Measurements from ENCODE around the gene EPHA1.
A peak's percentile ranks its signal among the peaks of the same experiment; 100 is the strongest.

EPHA1 gene

GRCh38 chr7:143368387-143368786, 40.3 kb downstream of the EPHA1 start:
- no peak for DNase-seq

DNA sequence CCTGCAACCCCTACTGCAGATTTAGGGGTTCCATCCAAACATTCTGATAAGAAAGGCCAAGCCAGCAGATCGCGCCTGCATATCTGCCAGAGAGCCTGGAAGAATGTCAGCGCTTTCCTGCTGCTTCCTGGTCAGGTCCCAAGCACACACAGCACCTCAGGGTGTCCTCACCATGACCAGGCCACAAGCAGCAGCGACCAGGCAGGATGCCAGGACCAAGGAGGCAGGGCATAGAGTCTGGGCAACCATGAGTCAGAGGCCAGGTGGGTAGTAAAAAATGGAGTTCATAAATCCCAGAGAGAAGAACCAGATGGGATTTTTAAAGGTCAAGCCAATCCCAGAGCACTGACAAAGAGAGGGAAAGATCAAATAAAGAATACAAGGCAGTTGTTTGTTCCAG, 40.7 kb downstream of the EPHA1 start:
- no peak for DNase-seq

- DNase-seq, result no peak
Measured at GRCh38 chr7:143363016-143363937, 45.4 kb downstream of the EPHA1 start.

DNA sequence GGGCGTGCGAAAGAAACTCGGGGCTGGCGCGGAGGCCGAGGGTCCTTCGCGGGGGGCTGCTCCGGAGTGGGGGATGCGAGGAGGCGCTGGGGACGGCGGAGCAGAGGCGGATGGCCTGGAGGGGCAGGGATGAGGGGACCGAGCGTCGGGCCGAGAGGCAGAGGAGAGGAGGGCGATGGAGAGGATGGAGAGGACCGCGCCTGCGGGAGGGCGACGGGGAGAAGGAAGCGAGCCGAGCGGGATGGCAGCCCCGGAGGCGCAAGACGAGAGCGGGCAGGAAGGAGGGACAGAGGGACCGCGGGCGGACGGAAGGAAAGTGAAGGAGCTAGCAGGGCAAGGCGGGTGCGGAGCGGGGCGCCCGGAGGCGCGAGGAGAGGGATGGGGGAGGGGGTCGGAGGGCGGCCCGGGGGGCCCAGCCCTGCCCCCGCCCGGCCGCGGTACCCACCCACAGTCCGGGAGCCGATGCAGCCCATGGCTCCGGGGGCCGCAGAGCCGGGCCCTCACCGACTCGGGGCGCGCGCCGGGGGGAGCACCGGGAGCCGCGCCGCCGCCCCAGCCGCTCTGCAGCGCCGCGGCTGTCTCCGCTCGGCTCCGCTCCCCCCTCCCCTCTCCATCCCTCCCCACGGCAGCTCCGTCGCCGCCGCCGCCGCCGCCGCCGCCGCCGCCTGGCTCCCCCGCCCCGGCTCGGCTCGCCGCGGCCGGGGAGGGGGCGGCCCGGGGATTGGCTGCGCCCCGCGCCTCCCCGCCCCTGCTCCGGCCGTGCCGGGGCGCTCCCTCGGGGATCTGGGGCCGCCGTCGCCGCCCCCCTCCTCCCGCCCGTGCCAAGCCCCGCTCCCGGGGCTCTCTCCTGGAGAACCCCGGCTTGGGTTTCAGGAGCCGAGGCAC, 46.3 kb downstream of the EPHA1 start, which contains the start of gene FAM131B:
Gene FAM131B (minus strand): TSS at position 583 of the 885 bp plus-strand sequence. CDS start 110 bp downstream, at position 473.
- DNase-seq, result no peak

DNA sequence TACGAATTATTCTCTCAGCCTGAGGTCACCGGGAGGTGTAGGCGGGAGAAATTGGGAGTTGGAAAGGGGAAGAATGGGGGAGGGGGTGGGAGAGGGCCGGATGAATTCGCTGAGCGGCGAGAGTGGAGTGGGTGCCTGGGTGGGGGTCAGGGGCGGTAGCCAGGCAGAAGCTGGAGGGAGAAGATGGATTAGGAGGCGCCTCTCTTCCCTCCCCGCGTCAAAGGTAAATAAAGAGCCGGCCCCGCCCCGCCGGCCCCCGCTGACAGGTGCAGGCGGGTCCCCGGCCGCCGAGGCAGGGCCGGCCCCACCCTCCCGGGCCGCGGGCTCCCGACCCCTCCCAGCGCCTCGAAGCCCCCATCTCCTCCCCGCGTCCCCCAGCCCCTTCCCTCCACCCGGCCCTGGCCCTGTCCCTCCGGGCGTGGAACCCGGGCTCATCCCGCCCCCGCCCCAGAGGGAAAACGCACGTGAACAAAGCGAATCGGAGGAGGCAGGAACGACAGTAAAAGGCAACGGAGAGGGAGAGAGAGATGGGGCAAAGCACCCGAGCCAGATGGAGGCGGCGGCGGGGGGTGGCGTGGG, 47.0 kb downstream of the EPHA1 start:
- DNase-seq, result no peak

DNA sequence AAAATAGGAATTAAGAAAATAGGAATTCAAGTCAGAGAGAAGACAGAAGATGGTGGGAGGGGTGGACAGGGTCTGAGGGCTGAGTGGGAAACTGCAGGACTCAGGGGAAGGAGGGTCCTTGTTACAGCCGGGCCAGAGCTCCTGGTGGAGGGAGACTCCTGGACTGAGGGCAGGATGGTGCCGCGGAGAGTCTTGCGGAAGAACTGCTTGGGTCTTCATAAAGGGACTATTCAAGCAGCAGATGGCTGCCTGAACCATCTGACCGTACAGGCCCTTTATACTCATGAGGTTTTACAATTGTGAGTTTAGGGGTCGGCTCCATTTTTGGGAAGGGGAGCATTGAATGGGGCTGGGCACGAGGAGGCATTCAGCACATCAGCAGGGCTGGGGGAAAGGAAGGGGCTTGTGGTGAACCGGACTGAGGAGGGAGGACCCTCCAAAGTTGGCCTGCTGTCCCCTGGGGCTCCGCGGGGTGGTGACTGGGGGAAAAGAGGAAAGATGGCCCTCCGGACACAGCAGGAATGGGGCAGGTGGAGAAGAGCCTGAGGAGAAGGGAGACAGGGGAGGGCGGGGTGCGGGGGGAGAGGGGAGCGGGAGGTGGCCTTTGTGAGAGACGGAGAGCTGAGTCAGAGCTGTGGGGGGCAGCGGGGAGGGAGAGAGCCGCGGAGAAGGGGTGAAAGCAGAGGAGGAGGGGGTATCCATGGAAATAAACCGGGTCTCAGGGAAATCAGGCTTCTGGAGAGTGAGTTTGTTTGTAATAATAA, 47.7 kb downstream of the EPHA1 start:
- DNase-seq, result no peak

DNA sequence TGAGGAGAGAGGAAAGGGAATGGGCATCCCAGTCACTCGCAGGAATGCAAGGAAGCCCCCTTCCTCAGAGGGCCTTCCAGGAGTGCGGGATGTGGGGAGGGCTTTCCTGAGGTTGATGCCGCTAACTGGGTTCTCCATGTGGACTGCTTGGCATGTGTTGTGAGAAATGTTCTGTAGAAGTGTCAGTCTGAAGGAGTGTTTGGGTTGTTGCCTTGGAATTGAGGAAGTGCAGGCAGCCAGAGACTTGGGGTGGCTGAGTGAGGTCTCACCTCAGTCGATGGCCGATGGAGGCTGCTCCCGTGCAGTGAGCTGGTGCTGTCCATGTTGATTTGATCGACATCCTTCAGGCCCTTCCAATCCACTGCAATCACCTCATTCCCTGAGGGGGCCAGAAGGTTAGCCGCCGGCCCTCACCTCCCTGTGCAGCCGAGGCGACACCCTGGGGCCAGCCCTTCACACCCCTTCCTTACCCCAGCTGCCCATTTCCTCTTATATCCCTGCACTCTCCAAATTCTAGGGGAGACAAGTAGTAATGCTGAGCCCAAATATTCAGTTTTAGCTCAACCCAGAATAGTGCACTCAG, 48.8 kb downstream of the EPHA1 start:
- DNase-seq, result no peak

DNA sequence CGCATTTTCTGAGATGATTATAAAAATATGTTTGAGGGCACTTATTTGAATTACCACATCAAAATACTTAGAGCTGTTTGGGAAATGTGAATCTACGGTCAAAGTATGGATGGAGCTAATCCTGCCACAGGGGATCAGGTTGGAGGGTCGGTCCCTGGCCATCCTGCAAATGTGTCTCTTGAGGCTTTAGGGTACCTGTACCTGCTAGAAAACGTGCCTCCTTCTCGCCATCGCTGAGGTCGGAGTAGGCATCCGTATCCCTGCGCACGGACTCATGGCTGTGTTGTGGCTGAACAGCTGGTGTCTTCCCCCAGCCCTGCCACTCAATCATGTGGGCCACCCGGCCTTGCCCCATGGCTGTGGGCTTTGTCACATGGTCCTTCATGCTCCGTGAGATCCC, 50.0 kb downstream of the EPHA1 start:
- no peak for DNase-seq

- DNase-seq, result no peak
Measured at GRCh38 chr7:143356414-143357050, 52.1 kb downstream of the EPHA1 start.

GRCh38 chr7:143355450-143356385, 52.9 kb downstream of the EPHA1 start:
- DNase-seq, result no peak

GRCh38 chr7:143354965-143355364, 53.7 kb downstream of the EPHA1 start:
- no peak for DNase-seq

- DNase-seq, result no peak
Measured at GRCh38 chr7:143354376-143354775, 54.3 kb downstream of the EPHA1 start.

GRCh38 chr7:143352531-143353002, 56.1 kb downstream of the EPHA1 start:
- DNase-seq, result no peak

DNA sequence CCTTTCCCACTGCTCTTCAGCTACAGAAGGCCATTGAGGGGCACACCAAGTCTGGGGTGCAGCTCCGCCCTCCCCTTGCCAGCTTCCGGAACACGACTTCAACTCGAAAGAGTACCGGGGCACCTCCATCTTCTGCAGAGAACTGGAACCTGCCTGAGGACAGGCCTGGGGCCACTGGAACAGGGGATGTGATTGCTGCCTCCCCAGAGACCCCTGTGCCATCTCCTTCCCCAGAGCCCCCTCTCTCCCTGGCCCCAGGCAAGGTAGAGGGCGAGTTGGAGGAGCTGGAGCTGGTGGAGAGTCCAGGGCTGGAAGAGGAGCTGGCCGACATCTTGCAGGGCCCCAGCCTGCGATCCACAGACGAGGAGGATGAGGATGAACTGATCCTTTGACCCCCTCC, 57.1 kb downstream of the EPHA1 start:
- DNase-seq, result no peak

- no peak for DNase-seq
Measured at GRCh38 chr7:143351060-143351459, 57.6 kb downstream of the EPHA1 start.

DNA sequence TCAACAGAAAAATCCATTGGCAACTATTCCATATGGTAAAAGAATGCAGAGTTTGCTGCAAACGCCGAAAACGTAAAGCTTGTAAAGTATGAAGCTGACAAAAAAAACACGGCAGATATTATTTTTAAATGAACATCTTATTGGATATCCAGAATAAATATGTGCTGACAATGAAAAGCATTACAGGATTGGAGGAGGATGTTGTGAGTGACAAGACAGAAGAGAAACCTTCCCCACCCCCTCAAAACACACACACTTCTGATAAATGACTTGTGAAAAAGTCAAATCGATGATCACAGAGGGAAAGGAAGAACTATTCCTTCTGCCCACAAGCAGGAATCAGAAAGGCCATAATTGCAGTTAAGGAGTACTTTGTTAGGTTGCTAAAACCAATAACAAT, 60.7 kb downstream of the EPHA1 start:
- DNase-seq, result no peak

- DNase-seq, result no peak
Measured at GRCh38 chr7:143346018-143346417, 62.6 kb downstream of the EPHA1 start.

DNA sequence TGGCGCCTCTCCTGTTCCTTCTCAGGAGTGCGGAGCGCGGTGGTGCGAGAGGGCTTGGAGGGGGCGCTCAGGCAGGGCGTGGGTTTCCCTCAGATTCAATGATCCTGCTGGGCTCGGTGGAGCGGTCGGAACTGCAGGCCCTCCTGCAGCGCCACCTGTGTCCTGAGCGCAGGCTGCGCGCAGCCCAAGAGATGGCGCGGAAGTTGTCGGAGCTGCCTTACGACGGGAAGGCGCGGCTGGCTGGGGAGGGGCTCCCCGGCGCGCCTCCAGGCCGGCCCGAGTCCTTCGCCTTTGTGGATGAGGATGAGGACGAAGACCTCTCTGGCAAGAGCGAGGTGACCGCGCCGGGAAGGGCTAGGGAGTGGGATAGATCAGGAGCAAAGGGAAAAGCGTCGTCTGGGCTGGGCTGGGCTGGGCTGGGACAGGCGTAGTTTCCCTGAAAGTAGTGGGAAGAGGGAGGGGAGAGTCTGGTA, 63.2 kb downstream of the EPHA1 start:
- DNase-seq, result peak; percentile 65

- no peak for DNase-seq
Measured at GRCh38 chr7:143343596-143343995, 65.1 kb downstream of the EPHA1 start.

DNA sequence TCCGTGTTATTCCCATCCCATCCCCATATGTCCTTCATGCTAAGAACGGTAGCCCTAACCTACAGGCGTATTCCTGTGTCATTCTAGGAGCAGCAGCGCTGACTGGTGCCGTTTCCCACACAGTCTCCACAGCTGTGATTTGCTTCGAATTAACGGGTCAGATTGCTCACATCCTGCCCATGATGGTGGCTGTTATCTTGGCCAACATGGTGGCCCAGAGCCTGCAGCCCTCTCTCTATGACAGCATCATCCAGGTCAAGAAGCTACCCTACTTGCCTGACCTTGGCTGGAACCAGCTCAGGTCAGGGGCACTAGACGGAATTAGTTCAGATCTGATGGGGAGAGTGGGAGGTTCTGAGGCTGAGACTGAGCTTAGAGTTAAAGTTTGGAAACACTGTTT, 66.8 kb downstream of the EPHA1 start:
- no peak for DNase-seq

All from CD4-positive, alpha-beta T cell treated with Interleukin-15 for 1 hour (primary cell).